ENCODE results near the gene SH3BP5L.

The SH3BP5L gene

GRCh38 chr1:248825136-248825535, 579 bp downstream of the SH3BP5L start:
- no peak for TF ChIP-seq Cebpa-rat (IDR thresholded peaks at IDR 0.05)
- H3K4me3 ChIP-seq, result peak overlapping the region; percentile 72 to 93 (median 89)
- H3K27me3 ChIP-seq, result no peaks in the 10 kb centered on the region
- peaks cover 35 to 48% (median 46%) of the 10 kb centered on the region in 11 experiments for H3K36me3 ChIP-seq
- H3K9me3 ChIP-seq (replicated peaks in 1 of 11), result peaks cover 0 to 4% (median 0%) of the 10 kb centered on the region in 11 experiments; a peak in 2 of 22 replicates
- H3K4me1 ChIP-seq, result peaks cover 60 to 79% (median 63%) of the 10 kb centered on the region in 10 experiments
- peak overlapping the region; percentile 89 to 99 (median 95) for H3K9ac ChIP-seq
- H3K27ac ChIP-seq, result peak overlapping the region; percentile 93 to 100 (median 98)
- peaks cover 0 to 52% (median 34%) of the 10 kb centered on the region in 11 experiments; a peak in 15 of 22 replicates for H4K20me1 ChIP-seq
- peak overlapping the region; percentile 96 to 100 (median 99) for H3K4me2 ChIP-seq

- no peak for TF ChIP-seq Cebpa-rat (IDR thresholded peaks at IDR 0.05)
- Histone ChIP-seq H3K9me3 (replicated peaks in 1 of 11) (0 out of 22 replicates have a peak, but pooled peaks cover 0 to under 1% (median 0%) of the 10 kb centered on the region in 11 experiments), H3K4me2 (peak overlapping the region; percentile 96 to 100 (median 99)), H3K4me3 (peak overlapping the region; percentile 72 to 93 (median 89)), H3K36me3 (peaks cover 40 to 53% (median 50%) of the 10 kb centered on the region in 11 experiments), H3K4me1 (peaks cover 64 to 82% (median 66%) of the 10 kb centered on the region in 10 experiments), H3K9ac (peak overlapping the region; percentile 89 to 99 (median 95)), H4K20me1 (peaks cover 0 to 56% (median 36%) of the 10 kb centered on the region in 11 experiments; a peak in 15 of 22 replicates), H3K27me3 (no peaks in the 10 kb centered on the region), H3K27ac (peak overlapping the region; percentile 93 to 100 (median 98); a peak in 21 of 22 replicates)
These were observed 1.0 kb downstream of the SH3BP5L start for GRCh38 chr1:248824701-248825100.

DNA sequence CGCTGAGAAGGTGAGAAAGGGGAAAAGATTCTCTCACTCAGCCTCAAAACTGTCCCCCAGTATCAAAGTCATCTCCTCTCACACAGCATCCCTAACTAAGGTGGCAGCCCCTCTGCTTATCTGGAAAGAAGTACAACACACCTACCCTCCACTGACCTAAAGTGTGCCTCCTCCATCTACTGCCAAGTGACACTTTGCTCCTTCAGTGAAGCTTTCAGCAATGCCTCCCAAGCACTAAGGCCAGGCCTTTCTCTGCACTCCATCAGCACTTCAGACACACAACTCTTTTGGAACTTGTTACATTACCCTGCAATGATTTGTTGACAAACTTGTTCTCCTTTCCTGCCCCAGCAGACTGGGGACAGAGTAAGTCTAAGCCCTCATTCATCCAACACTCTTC, 1.4 kb downstream of the SH3BP5L start:
- TF ChIP-seq Cebpa-rat (IDR thresholded peaks at IDR 0.05), result no peak
- peaks cover 0 to 60% (median 37%) of the 10 kb centered on the region in 11 experiments; a peak in 15 of 22 replicates for H4K20me1 ChIP-seq
- H3K4me1 ChIP-seq, result peaks cover 66 to 85% (median 70%) of the 10 kb centered on the region in 10 experiments
- peak overlapping the region; percentile 72 to 93 (median 89) for H3K4me3 ChIP-seq
- peak overlapping the region; percentile 96 to 100 (median 99) for H3K4me2 ChIP-seq
- peak overlapping the region in 10 of 11 experiments; percentile 94 to 100 (median 98); a peak in 18 of 22 replicates for H3K27ac ChIP-seq
- H3K9me3 ChIP-seq (replicated peaks in 1 of 11), result no peaks in the 10 kb centered on the region
- peak overlapping the region; percentile 89 to 99 (median 95) for H3K9ac ChIP-seq
- H3K27me3 ChIP-seq, result no peaks in the 10 kb centered on the region
- peaks cover 44 to 57% (median 54%) of the 10 kb centered on the region in 11 experiments for H3K36me3 ChIP-seq

DNA sequence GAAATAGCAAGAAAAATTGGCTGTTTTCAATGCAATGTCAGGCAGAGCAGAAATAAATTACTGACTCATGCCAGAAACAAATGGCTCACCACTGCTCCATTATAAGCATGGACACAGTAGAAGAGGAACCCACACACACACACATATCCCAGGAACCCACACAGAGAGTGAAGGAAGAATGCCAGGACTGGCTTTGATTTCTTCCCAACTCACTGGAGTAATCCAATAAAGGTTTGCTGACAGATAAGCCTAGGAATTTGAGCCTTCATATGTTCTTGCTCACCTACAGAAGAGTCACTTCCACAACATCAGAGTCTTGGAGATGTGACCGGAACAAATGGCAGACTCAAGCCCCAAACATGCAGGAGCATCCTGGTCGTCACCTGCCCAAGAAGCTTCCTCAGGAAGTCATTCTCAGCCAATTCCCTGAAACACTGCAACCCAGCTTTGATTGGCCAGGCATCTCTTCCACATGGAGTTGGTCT, 2.2 kb downstream of the SH3BP5L start:
- Histone ChIP-seq H3K36me3 (peaks cover 51 to 64% (median 61%) of the 10 kb centered on the region in 11 experiments), H3K27ac (peak overlapping the region in 9 of 11 experiments; percentile 0 to 100 (median 96); a peak in 12 of 22 replicates), H3K27me3 (no peaks in the 10 kb centered on the region), H3K9me3 (replicated peaks in 1 of 11) (no peaks in the 10 kb centered on the region), H3K4me1 (peaks cover 71 to 85% (median 76%) of the 10 kb centered on the region in 10 experiments), H4K20me1 (peaks cover 0 to 65% (median 37%) of the 10 kb centered on the region in 11 experiments; a peak in 15 of 22 replicates), H3K4me2 (peak overlapping the region; percentile 96 to 100 (median 99)), H3K9ac (peak overlapping the region; percentile 0 to 99 (median 95); a peak in 16 of 22 replicates), H3K4me3 (peak overlapping the region; percentile 72 to 93 (median 89); a peak in 19 of 20 replicates)
- TF ChIP-seq Cebpa-rat (IDR thresholded peaks at IDR 0.05), result no peak

DNA sequence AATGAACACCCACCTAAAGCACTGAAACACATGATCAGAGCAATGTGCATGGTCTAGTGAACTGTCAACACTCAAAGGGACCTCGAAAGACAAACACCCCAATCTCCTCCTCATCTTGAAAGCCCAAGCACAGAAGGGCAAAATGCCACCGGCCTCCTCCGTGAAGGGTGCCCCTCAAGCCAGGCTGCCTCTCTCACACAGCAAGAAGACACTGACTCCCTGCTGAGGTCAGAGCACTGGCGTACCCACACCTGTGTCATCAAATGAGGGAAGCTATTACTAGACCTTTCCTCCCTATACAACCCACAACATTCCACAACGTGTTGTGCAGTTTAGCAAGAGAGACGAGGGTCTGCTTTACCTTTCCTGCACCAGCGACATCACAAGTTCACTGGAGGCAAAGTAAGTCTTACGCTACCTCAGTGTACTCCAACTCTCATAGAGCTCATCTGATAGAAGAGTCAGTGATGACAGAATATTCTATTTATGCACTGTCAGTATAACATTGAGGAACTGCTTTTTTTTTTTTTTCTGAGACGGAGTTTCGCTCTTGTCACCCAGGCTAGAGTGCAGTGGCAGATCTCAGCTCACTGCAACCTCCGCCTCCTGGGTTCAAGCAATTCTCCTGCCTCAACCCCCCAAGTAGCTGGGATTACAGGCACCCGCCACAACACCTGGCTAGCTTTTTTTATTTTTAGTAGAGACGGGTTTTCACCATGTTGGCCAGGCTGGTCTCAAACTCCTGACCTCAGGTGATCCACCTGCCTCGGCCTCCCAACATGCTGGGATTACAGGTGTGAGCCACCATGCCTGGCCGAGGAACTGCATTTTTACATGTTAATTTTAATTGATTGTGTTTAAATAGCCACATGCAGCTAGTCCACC, 3.3 kb downstream of the SH3BP5L start:
- peaks cover 72 to 86% (median 84%) of the 10 kb centered on the region in 10 experiments for H3K4me1 ChIP-seq
- H3K9me3 ChIP-seq (replicated peaks in 1 of 11), result no peaks in the 10 kb centered on the region
- H3K27ac ChIP-seq, result peak overlapping the region in 8 of 11 experiments; percentile 8 to 99 (median 95); a peak in 12 of 22 replicates
- peaks cover 61 to 75% (median 70%) of the 10 kb centered on the region in 11 experiments for H3K36me3 ChIP-seq
- peak overlapping the region; percentile 96 to 100 (median 99) for H3K4me2 ChIP-seq
- H4K20me1 ChIP-seq, result peaks cover 0 to 72% (median 37%) of the 10 kb centered on the region in 11 experiments; a peak in 15 of 22 replicates
- peak overlapping the region; percentile 6 to 93 (median 88); a peak in 13 of 20 replicates for H3K4me3 ChIP-seq
- H3K27me3 ChIP-seq, result no peaks in the 10 kb centered on the region
- peak overlapping the region in 8 of 11 experiments; percentile 0 to 99 (median 94); a peak in 13 of 22 replicates for H3K9ac ChIP-seq
- no peak for TF ChIP-seq Cebpa-rat (IDR thresholded peaks at IDR 0.05)

DNA sequence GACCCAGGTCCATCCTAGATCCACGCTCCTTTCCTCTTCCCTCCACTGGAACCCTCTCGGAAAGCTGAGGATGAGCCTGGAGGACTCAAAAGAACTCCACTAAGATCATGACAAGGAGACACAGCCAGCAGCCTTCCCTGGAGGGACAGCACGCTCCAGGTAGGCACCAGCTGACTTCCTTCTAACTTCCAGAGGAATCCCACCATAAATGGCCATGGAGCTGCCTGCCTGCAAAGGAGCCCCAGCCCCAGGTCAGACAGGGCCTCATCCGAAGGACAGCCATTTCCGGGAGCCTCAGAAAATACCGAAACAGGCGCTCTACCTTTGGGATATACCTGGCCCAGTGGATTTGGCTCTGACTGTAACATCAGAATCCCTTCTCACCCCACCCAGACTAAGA, 4.1 kb downstream of the SH3BP5L start:
- peaks cover 72 to 86% (median 84%) of the 10 kb centered on the region in 10 experiments for H3K4me1 ChIP-seq
- no peaks in the 10 kb centered on the region for H3K27me3 ChIP-seq
- peak overlapping the region in 4 of 11 experiments; percentile 5 to 35 (median 18); a peak in 3 of 22 replicates for H3K9ac ChIP-seq
- no peaks in the 10 kb centered on the region for H3K9me3 ChIP-seq (replicated peaks in 1 of 11)
- peak overlapping the region in 5 of 11 experiments; percentile 48 to 99 (median 58); a peak in 10 of 22 replicates for H3K27ac ChIP-seq
- H3K36me3 ChIP-seq, result peaks cover 61 to 82% (median 72%) of the 10 kb centered on the region in 11 experiments
- peak overlapping the region in 2 of 10 experiments; percentile 29 to 88; a peak in 2 of 20 replicates for H3K4me3 ChIP-seq
- H4K20me1 ChIP-seq, result peaks cover 0 to 79% (median 37%) of the 10 kb centered on the region in 11 experiments; a peak in 15 of 22 replicates
- no peak for TF ChIP-seq Cebpa-rat (IDR thresholded peaks at IDR 0.05)
- peak overlapping the region; percentile 64 to 100 (median 99) for H3K4me2 ChIP-seq

DNA sequence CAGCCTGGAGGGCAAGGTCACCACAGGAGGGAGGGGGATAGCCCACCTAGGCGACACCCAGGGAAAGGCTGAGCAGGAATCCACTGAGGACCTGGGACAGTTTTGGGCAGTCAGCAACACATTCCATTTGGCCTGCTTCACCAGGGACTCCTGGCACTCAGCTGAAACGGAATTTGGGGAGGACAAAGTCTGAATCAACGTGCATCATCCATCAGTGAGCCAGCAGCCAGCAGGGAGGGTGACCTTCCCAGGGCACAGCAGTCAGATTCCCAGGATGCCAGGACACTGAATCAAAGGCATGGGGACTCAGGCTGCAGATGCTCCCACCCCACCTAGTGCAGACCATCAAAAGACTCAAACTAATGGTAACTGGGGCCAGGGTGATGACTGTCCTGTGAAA, 4.6 kb downstream of the SH3BP5L start:
- Histone ChIP-seq H3K4me3 (no peak overlapping the region), H3K4me1 (peaks cover 77 to 91% (median 89%) of the 10 kb centered on the region in 10 experiments), H3K4me2 (peak overlapping the region; percentile 64 to 100 (median 99)), H3K27ac (peak overlapping the region in 7 of 11 experiments; percentile 8 to 99 (median 48); a peak in 11 of 22 replicates), H3K36me3 (peaks cover 67 to 88% (median 78%) of the 10 kb centered on the region in 11 experiments), H3K9ac (peak overlapping the region in 2 of 11 experiments; percentile 15 to 19; a peak in 1 of 22 replicates), H3K9me3 (replicated peaks in 1 of 11) (no peaks in the 10 kb centered on the region), H4K20me1 (peaks cover 0 to 83% (median 37%) of the 10 kb centered on the region in 11 experiments; a peak in 15 of 22 replicates), H3K27me3 (no peaks in the 10 kb centered on the region)
- TF ChIP-seq Cebpa-rat (IDR thresholded peaks at IDR 0.05), result no peak

- Histone ChIP-seq H3K27me3 (no peaks in the 10 kb centered on the region), H3K9ac (peak overlapping the region in 5 of 11 experiments; percentile 1 to 30 (median 15); a peak in 3 of 22 replicates), H3K4me3 (no peak overlapping the region), H3K9me3 (replicated peaks in 1 of 11) (no peaks in the 10 kb centered on the region), H3K4me1 (peaks cover 74 to 100% (median 96%) of the 10 kb centered on the region in 10 experiments), H3K27ac (peak overlapping the region in 7 of 11 experiments; percentile 8 to 99 (median 48); a peak in 10 of 22 replicates), H4K20me1 (peaks cover 0 to 86% (median 37%) of the 10 kb centered on the region in 11 experiments; a peak in 15 of 22 replicates), H3K4me2 (peak overlapping the region; percentile 64 to 100 (median 99)), H3K36me3 (peaks cover 76 to 98% (median 88%) of the 10 kb centered on the region in 11 experiments)
- TF ChIP-seq Cebpa-rat (IDR thresholded peaks at IDR 0.05), result no peak
These were observed 5.6 kb downstream of the SH3BP5L start for GRCh38 chr1:248820041-248820585.

Data from BLaER1 treated with 17β-estradiol and CSF1 and Interleukin-3, amounts not matched to agents 10 nM and 100 nM (cell line).